Activated T-helper 2 cell treated with anti-CD3 and anti-CD28 coated beads, Interferon-gamma antibody, Interleukin-2, Interleukin-4, amounts not matched to agents 10 μg/mL and 5 μg/mL and 100 μg/mL, durations not matched to agents 14 hours and 24 hours and 36 hours (primary cell): ENCODE results near the gene ZNF107. TPM values are rescaled to one million over a fixed set of nuclear protein-coding genes. Genes with fewer than 3 reads are reported as not detected.

Experiments
- DNase-seq: peaks from one replicate; pipeline ENCODE4 v3.0.0; 2021; ENCODE audit warnings: low spot score
- H3K27ac Mint-ChIP-seq: one replicate; pipeline ENCODE4 v1.8.0; 2021; ENCODE audit warnings: mixed read lengths
- H3K27me3 Mint-ChIP-seq: one replicate; pipeline ENCODE4 v1.8.0; 2021; ENCODE audit warnings: low read depth, mixed read lengths
- H3K36me3 Mint-ChIP-seq: one replicate; pipeline ENCODE4 v1.8.0; 2021; ENCODE audit warnings: low read depth, mixed read lengths
- H3K4me1 Mint-ChIP-seq: one replicate; pipeline ENCODE4 v1.8.0; 2021; ENCODE audit warnings: low read depth, mixed read lengths
- H3K4me3 Mint-ChIP-seq: one replicate; pipeline ENCODE4 v1.8.0; 2021; ENCODE audit warnings: low read depth, mild to moderate bottlenecking, moderate library complexity, mixed read lengths
- H3K9me3 Mint-ChIP-seq: one replicate; pipeline ENCODE4 v1.8.0; 2021; ENCODE audit warnings: mixed read lengths
- intact Hi-C: fragments of 100-400 bp; cut with micrococcal nuclease; formaldehyde crosslinking; loops from one replicate; pipeline ENCODE4 v1.15.1; 2023
- total RNA-seq: library from RNA; stranded (reverse); gene quantifications from 2 replicates; pipeline ENCODE4 v1.2.3, GENCODE V29; 2022

The ZNF107 gene
- total RNA-seq, 1 donor from 2014 or later, result 13.1 TPM

DNA sequence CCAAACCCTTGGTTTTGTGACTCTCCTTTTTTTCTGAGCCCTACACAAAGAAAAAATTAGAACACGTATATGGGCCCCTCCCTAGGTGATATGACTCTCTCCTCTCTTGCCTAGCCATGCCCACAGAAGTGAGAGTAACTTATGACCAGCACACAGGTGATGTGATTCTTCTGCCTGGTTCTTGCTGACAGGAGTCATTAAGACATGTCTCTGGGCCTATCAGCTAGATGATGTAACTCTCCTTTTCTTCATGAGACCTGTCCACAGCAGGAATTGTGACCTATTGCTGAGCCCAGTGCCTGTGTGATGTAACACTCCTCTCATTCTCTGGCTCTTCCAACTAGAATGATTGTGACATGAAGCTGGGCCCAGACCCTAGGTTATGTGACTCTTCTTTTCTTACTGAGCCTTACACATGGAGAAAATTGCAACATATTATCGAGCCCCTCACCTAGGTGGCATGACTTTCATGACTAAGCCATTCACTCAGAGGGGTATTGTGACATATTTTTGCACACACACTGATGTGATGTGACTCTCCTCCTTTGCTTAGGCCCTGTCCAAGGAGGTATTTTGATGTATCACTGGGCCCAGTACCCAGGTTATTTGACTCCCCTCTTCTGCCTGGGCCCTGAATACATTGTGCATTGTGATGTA is 31.4 kb upstream of the ZNF107 start:
- H3K27me3 Mint-ChIP-seq, result no peaks in the 10 kb centered on the region

DNA sequence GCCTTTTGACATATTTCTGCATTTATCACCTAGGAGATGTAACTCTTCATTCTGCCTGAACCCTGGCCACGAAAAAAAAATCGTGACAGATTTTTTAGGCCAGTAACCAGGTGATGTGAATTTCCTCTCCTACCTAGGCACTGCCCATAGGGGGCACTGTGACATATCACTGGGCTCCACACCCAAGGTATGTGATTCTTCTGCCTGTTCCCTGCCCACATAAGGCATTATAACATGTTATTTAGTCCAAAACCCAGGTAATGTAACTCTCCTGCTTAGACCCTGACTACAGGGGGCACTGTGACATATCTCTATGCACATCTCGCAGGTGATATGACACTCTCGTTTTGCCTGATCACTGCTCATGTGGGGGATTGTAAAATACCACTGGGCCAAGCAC is 29.5 kb upstream of the ZNF107 start:
- Mint-ChIP-seq H3K4me3 (no peak overlapping the region), H3K27ac (no peak overlapping the region), H3K27me3 (no peaks in the 10 kb centered on the region), H3K36me3 (no peaks in the 10 kb centered on the region), H3K9me3 (peaks cover 33% of the 10 kb centered on the region), H3K4me1 (no peaks in the 10 kb centered on the region)
- intact Hi-C loops, result no loop called here
- DNase-seq, result no peak

More for the DNA sequence above, 31.4 kb upstream of the ZNF107 start:
- intact Hi-C loops, result no loop called here
- no peak for DNase-seq
- Mint-ChIP-seq H3K4me1 (no peaks in the 10 kb centered on the region), H3K4me3 (no peak overlapping the region), H3K9me3 (peaks cover 20% of the 10 kb centered on the region), H3K36me3 (no peaks in the 10 kb centered on the region), H3K27ac (no peak overlapping the region)

DNA sequence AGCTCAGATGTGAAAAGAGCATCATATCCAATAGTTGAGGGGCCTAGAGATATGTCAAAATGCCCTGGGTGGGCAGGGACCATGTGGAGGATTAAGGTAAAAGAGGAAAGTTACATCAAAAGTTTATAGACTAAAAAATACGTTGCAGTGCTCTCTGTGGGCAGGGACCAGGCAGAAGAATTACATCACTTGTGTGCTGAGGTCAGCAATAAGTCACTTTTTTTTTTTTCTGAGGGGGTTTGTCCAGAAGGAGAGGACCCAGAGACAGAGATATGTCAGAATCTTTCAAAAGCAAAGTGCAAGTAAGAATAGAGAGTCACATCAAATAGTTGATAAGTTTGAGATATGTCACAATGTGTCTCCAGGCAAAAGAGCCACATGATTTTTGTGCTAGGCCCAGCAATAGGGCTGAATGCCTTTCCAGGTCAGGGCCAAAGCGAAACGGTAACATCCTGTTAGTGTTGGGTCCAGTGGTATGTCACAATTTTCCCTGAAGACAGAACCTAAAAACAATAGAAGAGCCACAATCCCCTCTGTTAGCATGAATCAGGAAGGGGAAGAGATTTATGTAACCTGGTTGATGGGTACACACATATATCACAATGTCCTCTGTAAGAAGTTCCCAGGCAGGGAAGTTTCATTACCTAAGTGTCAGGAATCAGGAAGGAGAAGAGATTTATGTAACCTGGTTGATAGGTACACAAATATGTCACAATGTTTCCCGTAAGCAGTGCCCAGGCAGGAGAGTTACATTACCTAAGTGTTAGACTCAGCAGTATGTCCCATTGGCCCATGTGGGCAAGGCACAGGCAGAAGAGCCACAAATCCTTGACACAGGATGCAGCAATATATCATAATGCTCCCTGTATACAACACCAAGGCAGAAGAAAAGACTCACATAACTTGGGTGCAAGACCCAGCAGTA is 28.1 kb upstream of the ZNF107 start:
- no peaks in the 10 kb centered on the region for H3K36me3 Mint-ChIP-seq
- intact Hi-C loops, result no loop called here
- DNase-seq, result no peak
- H3K9me3 Mint-ChIP-seq, result peaks cover 33% of the 10 kb centered on the region
- H3K4me1 Mint-ChIP-seq, result no peaks in the 10 kb centered on the region
- H3K27ac Mint-ChIP-seq, result no peak overlapping the region
- no peaks in the 10 kb centered on the region for H3K27me3 Mint-ChIP-seq
- H3K4me3 Mint-ChIP-seq, result no peak overlapping the region

- H3K27me3 Mint-ChIP-seq, result no peaks in the 10 kb centered on the region
- no peak overlapping the region for H3K27ac Mint-ChIP-seq
- DNase-seq, result no peak
- no peaks in the 10 kb centered on the region for H3K4me1 Mint-ChIP-seq
- peaks cover 41% of the 10 kb centered on the region for H3K9me3 Mint-ChIP-seq
- intact Hi-C loops, result no loop called here
- no peak overlapping the region for H3K4me3 Mint-ChIP-seq
- H3K36me3 Mint-ChIP-seq, result no peaks in the 10 kb centered on the region
Measured at GRCh38 chr7:64638822-64639221, 27.1 kb upstream of the ZNF107 start.

DNA sequence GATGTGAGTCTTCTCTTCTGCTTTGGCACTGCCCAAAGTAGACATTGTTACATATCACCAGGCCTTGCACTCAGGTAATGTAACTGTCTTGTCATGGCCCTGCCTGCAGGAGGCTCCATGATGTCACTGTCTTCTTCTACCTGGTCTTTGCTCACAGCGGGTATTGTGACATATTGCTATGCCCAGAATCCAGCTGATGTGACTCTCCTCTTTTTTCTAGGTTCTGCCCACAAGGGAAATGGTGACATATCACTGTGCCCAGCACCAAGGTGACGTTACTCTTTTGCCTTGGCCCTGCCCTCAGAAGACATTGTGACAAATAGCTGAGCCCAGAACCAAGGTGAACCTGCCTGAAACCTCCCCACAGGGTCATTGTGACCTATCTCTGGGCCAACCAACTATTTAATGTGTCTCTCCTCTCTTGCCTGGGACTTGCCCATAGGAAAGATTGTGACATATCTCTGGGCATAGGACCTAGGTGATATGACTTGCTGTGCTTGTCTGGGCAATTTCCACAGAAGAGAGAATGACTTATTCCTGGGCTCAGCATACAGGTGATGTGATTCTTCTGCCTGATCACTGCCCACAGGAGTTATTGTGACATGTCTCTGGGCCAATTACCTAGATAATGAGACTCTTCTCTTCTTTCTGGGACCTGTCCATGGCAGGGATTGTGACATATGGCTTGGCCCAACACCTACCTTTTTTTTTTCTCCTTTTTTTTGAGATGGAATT is 26.5 kb upstream of the ZNF107 start:
- H3K4me3 Mint-ChIP-seq, result no peak overlapping the region
- no peaks in the 10 kb centered on the region for H3K4me1 Mint-ChIP-seq
- no peak overlapping the region for H3K27ac Mint-ChIP-seq
- intact Hi-C loops, result no loop called here
- no peaks in the 10 kb centered on the region for H3K36me3 Mint-ChIP-seq
- H3K27me3 Mint-ChIP-seq, result no peaks in the 10 kb centered on the region
- DNase-seq, result no peak
- peaks cover 46% of the 10 kb centered on the region for H3K9me3 Mint-ChIP-seq

- Mint-ChIP-seq H3K36me3 (no peaks in the 10 kb centered on the region), H3K27me3 (no peaks in the 10 kb centered on the region), H3K9me3 (peaks cover 42% of the 10 kb centered on the region), H3K27ac (no peak overlapping the region), H3K4me1 (no peaks in the 10 kb centered on the region), H3K4me3 (no peak overlapping the region)
- no peak for DNase-seq
- intact Hi-C loops, result no loop called here
Measured at GRCh38 chr7:64640504-64640903, 25.4 kb upstream of the ZNF107 start.

GRCh38 chr7:64642046-64642445 is 23.9 kb upstream of the ZNF107 start:
- H3K4me1 Mint-ChIP-seq, result no peaks in the 10 kb centered on the region
- DNase-seq, result no peak
- H3K27me3 Mint-ChIP-seq, result no peaks in the 10 kb centered on the region
- H3K4me3 Mint-ChIP-seq, result no peak overlapping the region
- H3K27ac Mint-ChIP-seq, result no peak overlapping the region
- intact Hi-C loops, result no loop called here
- peaks cover 35% of the 10 kb centered on the region for H3K9me3 Mint-ChIP-seq
- no peaks in the 10 kb centered on the region for H3K36me3 Mint-ChIP-seq

GRCh38 chr7:64642875-64643274 is 23.1 kb upstream of the ZNF107 start:
- Mint-ChIP-seq H3K4me3 (no peak overlapping the region), H3K36me3 (no peaks in the 10 kb centered on the region), H3K9me3 (peaks cover 34% of the 10 kb centered on the region), H3K27ac (no peak overlapping the region), H3K27me3 (no peaks in the 10 kb centered on the region), H3K4me1 (no peaks in the 10 kb centered on the region)
- intact Hi-C loops, result no loop called here
- DNase-seq, result no peak

GRCh38 chr7:64643566-64643965 is 22.4 kb upstream of the ZNF107 start:
- Mint-ChIP-seq H3K36me3 (no peaks in the 10 kb centered on the region), H3K4me1 (no peaks in the 10 kb centered on the region), H3K27me3 (no peaks in the 10 kb centered on the region), H3K27ac (no peak overlapping the region), H3K4me3 (no peak overlapping the region), H3K9me3 (peaks cover 35% of the 10 kb centered on the region)
- intact Hi-C loops, result no loop called here
- DNase-seq, result no peak

- intact Hi-C loops, result no loop called here
- Mint-ChIP-seq H3K4me1 (no peaks in the 10 kb centered on the region), H3K4me3 (no peak overlapping the region), H3K9me3 (peaks cover 56% of the 10 kb centered on the region), H3K27me3 (no peaks in the 10 kb centered on the region), H3K27ac (no peak overlapping the region), H3K36me3 (no peaks in the 10 kb centered on the region)
- DNase-seq, result no peak
Measured at GRCh38 chr7:64651203-64651602, 14.7 kb upstream of the ZNF107 start.

- no peaks in the 10 kb centered on the region for H3K36me3 Mint-ChIP-seq
- H3K27me3 Mint-ChIP-seq, result no peaks in the 10 kb centered on the region
- H3K4me1 Mint-ChIP-seq, result no peaks in the 10 kb centered on the region
- no peak overlapping the region for H3K27ac Mint-ChIP-seq
- DNase-seq, result no peak
- H3K4me3 Mint-ChIP-seq, result no peak overlapping the region
- peaks cover 58% of the 10 kb centered on the region for H3K9me3 Mint-ChIP-seq
- intact Hi-C loops, result no loop called here
Measured at GRCh38 chr7:64651632-64652165, 14.2 kb upstream of the ZNF107 start.

GRCh38 chr7:64653721-64654401 is 12.1 kb upstream of the ZNF107 start:
- H3K36me3 Mint-ChIP-seq, result no peaks in the 10 kb centered on the region
- no peak overlapping the region for H3K4me3 Mint-ChIP-seq
- no peak for DNase-seq
- no peak overlapping the region for H3K27ac Mint-ChIP-seq
- H3K4me1 Mint-ChIP-seq, result no peaks in the 10 kb centered on the region
- no peaks in the 10 kb centered on the region for H3K27me3 Mint-ChIP-seq
- intact Hi-C loops, result no loop called here
- H3K9me3 Mint-ChIP-seq, result peaks cover 60% of the 10 kb centered on the region
